Measurements from ENCODE around the gene MAF.

MAF gene

DNA sequence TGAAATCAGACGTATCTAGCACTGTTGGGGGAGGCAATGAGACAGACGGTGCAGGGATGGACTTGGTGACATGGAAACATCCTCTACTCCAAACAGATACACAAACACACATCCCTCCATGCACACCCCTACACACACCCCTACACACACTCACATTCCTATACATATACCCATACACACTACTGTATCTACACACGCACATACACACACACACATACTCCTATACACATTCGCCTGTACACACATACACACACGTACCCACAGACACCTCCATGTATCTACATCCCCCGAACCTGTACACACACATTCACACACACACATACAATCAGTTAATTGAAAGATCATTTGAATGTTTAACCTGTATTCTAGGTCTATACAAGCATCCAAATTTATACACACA, 53.5 kb downstream of the MAF start:
- Histone ChIP-seq H3K9ac (ENCODE audit: low read length) (no peak overlapping the region), H3K4me1 (ENCODE audit: low read length) (no peaks in the 10 kb centered on the region), H3F3A (ENCODE audit: insufficient read depth, low read length) (no peaks in the 10 kb centered on the region), H3K79me2 (ENCODE audit: low read length) (no peaks in the 10 kb centered on the region), H3K4me3 (ENCODE audit: low read length) (no peak overlapping the region), H3K36me3 (replicated peaks; ENCODE audit: insufficient read depth, low read length) (no peaks in the 10 kb centered on the region), H3K27ac (ENCODE audit: low read length) (no peak overlapping the region), H2AFZ (ENCODE audit: low read length) (no peak overlapping the region), H3K9me2 (replicated peaks; ENCODE audit: insufficient read depth, low read length) (no peaks in the 10 kb centered on the region), H4K20me1 (ENCODE audit: insufficient read depth, low read length) (no peaks in the 10 kb centered on the region), H3K9me3 (replicated peaks; ENCODE audit: insufficient read depth, low read length) (no peaks in the 10 kb centered on the region), H3K27me3 (replicated peaks; ENCODE audit: insufficient read depth, low read length) (no peaks in the 10 kb centered on the region), H3K4me2 (ENCODE audit: low read depth, low read length) (no peak overlapping the region)
- no peak for DNase-seq
- no peak for TF ChIP-seq EZH2phosphoT487 (IDR thresholded peaks at IDR 0.05; ENCODE audit: low read length)
- TF ChIP-seq, protein P1, sequence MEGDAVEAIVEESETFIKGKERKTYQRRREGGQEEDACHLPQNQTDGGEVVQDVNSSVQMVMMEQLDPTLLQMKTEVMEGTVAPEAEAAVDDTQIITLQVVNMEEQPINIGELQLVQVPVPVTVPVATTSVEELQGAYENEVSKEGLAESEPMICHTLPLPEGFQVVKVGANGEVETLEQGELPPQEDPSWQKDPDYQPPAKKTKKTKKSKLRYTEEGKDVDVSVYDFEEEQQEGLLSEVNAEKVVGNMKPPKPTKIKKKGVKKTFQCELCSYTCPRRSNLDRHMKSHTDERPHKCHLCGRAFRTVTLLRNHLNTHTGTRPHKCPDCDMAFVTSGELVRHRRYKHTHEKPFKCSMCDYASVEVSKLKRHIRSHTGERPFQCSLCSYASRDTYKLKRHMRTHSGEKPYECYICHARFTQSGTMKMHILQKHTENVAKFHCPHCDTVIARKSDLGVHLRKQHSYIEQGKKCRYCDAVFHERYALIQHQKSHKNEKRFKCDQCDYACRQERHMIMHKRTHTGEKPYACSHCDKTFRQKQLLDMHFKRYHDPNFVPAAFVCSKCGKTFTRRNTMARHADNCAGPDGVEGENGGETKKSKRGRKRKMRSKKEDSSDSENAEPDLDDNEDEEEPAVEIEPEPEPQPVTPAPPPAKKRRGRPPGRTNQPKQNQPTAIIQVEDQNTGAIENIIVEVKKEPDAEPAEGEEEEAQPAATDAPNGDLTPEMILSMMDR (IDR thresholded peaks at IDR 0.05; ENCODE audit: low read length) = no peak
- no peak for TF ChIP-seq EZH2 (optimal IDR thresholded peaks at IDR 0.05; ENCODE audit: low read depth, low read length)
